ENCODE measurements around the gene STAT5B. TPM values are rescaled to one million over a fixed set of nuclear protein-coding genes. Genes with fewer than 3 reads are reported as not detected.

The STAT5B gene
- total RNA-seq, 6 experiments from 2014 or later = 16.8 to 22.5 (median 20.1) TPM

DNA sequence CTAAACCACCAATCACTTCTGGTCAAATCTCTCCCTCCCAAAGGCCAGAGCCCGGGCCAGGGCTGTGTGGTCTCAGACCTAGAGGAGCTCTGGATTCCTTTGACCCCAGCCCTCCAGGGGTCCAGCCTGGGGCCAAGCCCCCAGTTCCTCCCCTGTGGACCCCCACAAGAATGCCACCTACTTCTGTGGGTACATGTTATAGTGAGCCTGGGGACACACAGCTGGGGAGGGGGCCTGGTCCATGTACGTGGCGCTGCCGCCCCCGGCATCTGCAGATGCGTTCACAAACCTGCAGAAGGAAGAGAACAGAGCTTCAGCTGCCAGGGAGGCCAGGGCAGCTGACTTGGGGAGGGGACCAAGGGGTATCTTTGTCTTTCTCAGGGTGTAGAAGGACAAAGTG, 74.0 kb downstream of the STAT5B start:
- Mint-ChIP-seq H3K27me3 (ENCODE audit: insufficient read depth) (peaks cover 2% of the 10 kb centered on the region; the same call in 1 of the 2 replicates), H3K4me3 (no peak overlapping the region), H3K27ac (no peak overlapping the region), H3K36me3 (ENCODE audit: low read depth) (no peaks in the 10 kb centered on the region; the same call in 1 of the 2 replicates), H3K9me3 (no peaks in the 10 kb centered on the region), H3K4me1 (ENCODE audit: low read depth) (no peaks in the 10 kb centered on the region; the same call in 1 of the 2 replicates)
- TF ChIP-seq CTCF (IDR thresholded peaks at IDR 0.05) = no peak
- no peak for DNase-seq

GRCh38 chr17:42201458-42201772, 74.8 kb downstream of the STAT5B start:
- no peaks in the 10 kb centered on the region; the same call in 1 of the 2 replicates for H3K4me1 Mint-ChIP-seq (ENCODE audit: low read depth)
- no peaks in the 10 kb centered on the region; the same call in 1 of the 2 replicates for H3K36me3 Mint-ChIP-seq (ENCODE audit: low read depth)
- H3K9me3 Mint-ChIP-seq = no peaks in the 10 kb centered on the region
- no peak for TF ChIP-seq CTCF (IDR thresholded peaks at IDR 0.05)
- no peaks in the 10 kb centered on the region for H3K27me3 Mint-ChIP-seq (ENCODE audit: insufficient read depth)
- no peak for DNase-seq
- H3K4me3 Mint-ChIP-seq = no peak overlapping the region
- no peak overlapping the region for H3K27ac Mint-ChIP-seq

GRCh38 chr17:42200706-42201457, 75.3 kb downstream of the STAT5B start:
- Mint-ChIP-seq H3K27me3 (ENCODE audit: insufficient read depth) (no peaks in the 10 kb centered on the region), H3K9me3 (no peaks in the 10 kb centered on the region), H3K4me1 (ENCODE audit: low read depth) (no peaks in the 10 kb centered on the region; the same call in 1 of the 2 replicates), H3K36me3 (ENCODE audit: low read depth) (no peaks in the 10 kb centered on the region; the same call in 1 of the 2 replicates), H3K4me3 (no peak overlapping the region), H3K27ac (no peak overlapping the region)
- no peak for DNase-seq
- no peak for TF ChIP-seq CTCF (IDR thresholded peaks at IDR 0.05)

GRCh38 chr17:42199416-42200011, 76.7 kb downstream of the STAT5B start:
- Mint-ChIP-seq H3K4me1 (ENCODE audit: low read depth) (peaks cover 2% of the 10 kb centered on the region; the same call in 1 of the 2 replicates), H3K36me3 (ENCODE audit: low read depth) (no peaks in the 10 kb centered on the region; the same call in 1 of the 2 replicates), H3K27me3 (ENCODE audit: insufficient read depth) (no peaks in the 10 kb centered on the region), H3K27ac (no peak overlapping the region), H3K9me3 (no peaks in the 10 kb centered on the region), H3K4me3 (no peak overlapping the region)
- DNase-seq = no peak
- TF ChIP-seq CTCF (IDR thresholded peaks at IDR 0.05) = no peak

DNA sequence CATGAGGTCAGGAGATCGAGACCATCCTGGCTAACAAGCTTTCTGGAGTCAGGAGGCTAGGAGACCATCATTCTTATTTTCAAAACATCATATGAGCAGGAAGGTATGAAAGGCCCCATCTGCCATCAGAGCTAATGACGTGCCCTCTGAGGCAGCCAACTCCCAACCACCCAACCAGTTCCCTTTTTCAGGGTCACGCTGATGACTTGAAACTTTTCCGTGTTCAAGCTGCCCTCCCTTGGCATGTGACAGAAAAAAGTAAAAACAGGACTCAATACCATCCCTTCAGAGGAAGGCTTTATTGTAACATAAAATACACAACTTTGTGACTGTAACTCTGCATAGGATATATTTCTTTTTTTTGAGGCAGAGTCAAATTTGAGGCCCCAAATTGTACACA, 77.3 kb downstream of the STAT5B start:
- no peak for DNase-seq
- Mint-ChIP-seq H3K4me3 (no peak overlapping the region), H3K27me3 (ENCODE audit: insufficient read depth) (no peaks in the 10 kb centered on the region), H3K36me3 (ENCODE audit: low read depth) (no peaks in the 10 kb centered on the region; the same call in 1 of the 2 replicates), H3K4me1 (ENCODE audit: low read depth) (peaks cover 6% of the 10 kb centered on the region; the same call in 1 of the 2 replicates), H3K9me3 (no peaks in the 10 kb centered on the region), H3K27ac (no peak overlapping the region)
- TF ChIP-seq CTCF (IDR thresholded peaks at IDR 0.05) = no peak

Data from HFFc6 (cell line).